ENCODE measurements around the gene COX7B2.

DNA sequence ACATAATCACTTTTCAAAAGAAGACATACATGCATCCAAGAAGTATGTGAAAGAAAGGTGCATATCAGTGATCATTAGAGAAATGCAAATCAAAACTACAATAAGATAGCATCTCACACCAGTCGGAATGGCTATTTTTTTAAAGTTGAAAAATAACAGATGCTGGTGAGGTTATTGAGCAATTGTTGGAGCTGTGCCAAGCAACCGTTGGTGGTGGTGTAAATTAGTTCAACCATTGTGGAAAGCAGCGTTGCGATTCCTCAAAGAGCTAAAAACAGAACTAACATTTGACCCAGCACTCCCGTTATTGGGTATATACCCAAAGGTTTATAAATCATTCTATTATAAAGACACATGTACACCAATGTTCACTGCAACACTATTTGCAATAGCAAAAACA is 14.2 kb downstream of the COX7B2 start:
- no peak for TF ChIP-seq EZH2 (IDR thresholded peaks at IDR 0.05; ENCODE audit: low read depth)
- TF ChIP-seq CTCF (conservative IDR thresholded peaks at IDR 0.05): no peak
